ENCODE results near the gene PCED1A. TPM values are rescaled to one million over a fixed set of nuclear protein-coding genes. Genes with fewer than 3 reads are reported as not detected.

The PCED1A gene
- total RNA-seq, 2 experiments from 2014 or later: 6.9 to 9.8 TPM

GRCh38 chr20:2798095-2798805, 42.2 kb downstream of the PCED1A start:
- Histone ChIP-seq H3K36me3 (ENCODE audit: insufficient read depth, low read length) (no peaks in the 10 kb centered on the region), H3K79me2 (ENCODE audit: insufficient read depth, low read depth, low read length) (no peaks in the 10 kb centered on the region), H3K27ac (ENCODE audit: low read depth, low read length, poor library complexity, severe bottlenecking) (no peak overlapping the region), H4K20me1 (ENCODE audit: insufficient read depth, low read length) (no peaks in the 10 kb centered on the region; the same call in 1 of the 2 replicates), H3K9me3 (ENCODE audit: low read length) (no peaks in the 10 kb centered on the region), H3K4me2 (ENCODE audit: low read length) (no peak overlapping the region), H3K9me2 (ENCODE audit: insufficient read depth, low read length) (no peaks in the 10 kb centered on the region), H3K4me3 (ENCODE audit: low read depth, low read length, poor library complexity, severe bottlenecking) (no peak overlapping the region), H3K4me1 (ENCODE audit: insufficient read depth, low read length, poor library complexity, severe bottlenecking) (no peaks in the 10 kb centered on the region), H2AFZ (ENCODE audit: low read length) (no peak overlapping the region)
- POLR2A ChIA-PET: no interaction called here
- intact Hi-C loops (cut with micrococcal nuclease; ENCODE audit: unreplicated experiment): no loop called here
- CTCF ChIA-PET (ENCODE audit: unreplicated experiment): no interaction called here
- BruUV-seq (replicated peaks): no TSS peak
- TF ChIP-seq CTCF (conservative IDR thresholded peaks at IDR 0.05; ENCODE audit: low read length): no peak
- no peak for TF ChIP-seq EZH2phosphoT487 (IDR thresholded peaks at IDR 0.05; ENCODE audit: borderline replicate concordance, low read depth, low read length)
- DNase-seq (ENCODE audit: low spot score): no peak

- POLR2A ChIA-PET: no interaction called here
- Histone ChIP-seq H4K20me1 (ENCODE audit: insufficient read depth, low read length) (no peaks in the 10 kb centered on the region; the same call in 1 of the 2 replicates), H3K27ac (ENCODE audit: low read depth, low read length, poor library complexity, severe bottlenecking) (no peak overlapping the region), H3K79me2 (ENCODE audit: insufficient read depth, low read depth, low read length) (no peaks in the 10 kb centered on the region), H2AFZ (ENCODE audit: low read length) (no peak overlapping the region), H3K36me3 (ENCODE audit: insufficient read depth, low read length) (no peaks in the 10 kb centered on the region), H3K4me1 (ENCODE audit: insufficient read depth, low read length, poor library complexity, severe bottlenecking) (no peaks in the 10 kb centered on the region), H3K9me3 (ENCODE audit: low read length) (no peaks in the 10 kb centered on the region), H3K4me3 (ENCODE audit: low read depth, low read length, poor library complexity, severe bottlenecking) (no peak overlapping the region), H3K4me2 (ENCODE audit: low read length) (no peak overlapping the region), H3K9me2 (ENCODE audit: insufficient read depth, low read length) (no peaks in the 10 kb centered on the region)
- no peak for DNase-seq (ENCODE audit: low spot score)
- no peak for TF ChIP-seq CTCF (conservative IDR thresholded peaks at IDR 0.05; ENCODE audit: low read length)
- no peak for TF ChIP-seq EZH2phosphoT487 (IDR thresholded peaks at IDR 0.05; ENCODE audit: borderline replicate concordance, low read depth, low read length)
- intact Hi-C loops (cut with micrococcal nuclease; ENCODE audit: unreplicated experiment): no loop called here
- no TSS peak for BruUV-seq (replicated peaks)
- CTCF ChIA-PET (ENCODE audit: unreplicated experiment): no interaction called here
These were observed 43.1 kb downstream of the PCED1A start for GRCh38 chr20:2797136-2797983.
